GM20000 (cell line): ENCODE measurements around the gene SHF.
A peak's percentile ranks its signal among the peaks of the same experiment; 100 is the strongest.

Experiments used
- DNase-seq: peaks from one replicate; pipeline ENCODE4 v3.0.0; 2012; ENCODE audit warnings: low spot score
- TF ChIP-seq, protein P1 (sequence below): IDR thresholded peaks from 2 replicates; pipeline ENCODE4 v1.5.1; 2012; ENCODE audit warnings: mild to moderate bottlenecking, control low read depth; ENCODE audit errors: extremely low read depth, missing control alignments

SHF gene

DNA sequence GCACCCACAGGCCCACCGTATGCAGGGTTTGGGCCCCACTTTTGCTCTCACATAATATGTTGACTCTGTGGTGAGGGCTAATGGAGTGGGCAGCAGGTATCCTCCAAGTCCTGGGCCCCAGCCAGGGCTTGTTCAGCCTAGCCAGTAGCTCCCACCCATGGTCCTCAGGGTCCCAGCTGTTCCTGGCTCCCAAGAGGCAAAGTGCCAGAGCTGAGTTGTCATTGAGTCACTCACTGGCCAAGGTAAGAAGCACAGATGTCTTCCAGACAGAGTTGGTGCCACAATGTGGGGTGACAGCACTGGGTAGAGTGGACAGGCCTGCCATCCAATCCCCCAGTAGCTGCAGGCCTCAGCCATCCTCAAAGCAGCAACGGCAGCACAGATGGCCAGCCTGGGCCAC is 4.3 kb downstream of the SHF start:
- TF ChIP-seq, protein P1, sequence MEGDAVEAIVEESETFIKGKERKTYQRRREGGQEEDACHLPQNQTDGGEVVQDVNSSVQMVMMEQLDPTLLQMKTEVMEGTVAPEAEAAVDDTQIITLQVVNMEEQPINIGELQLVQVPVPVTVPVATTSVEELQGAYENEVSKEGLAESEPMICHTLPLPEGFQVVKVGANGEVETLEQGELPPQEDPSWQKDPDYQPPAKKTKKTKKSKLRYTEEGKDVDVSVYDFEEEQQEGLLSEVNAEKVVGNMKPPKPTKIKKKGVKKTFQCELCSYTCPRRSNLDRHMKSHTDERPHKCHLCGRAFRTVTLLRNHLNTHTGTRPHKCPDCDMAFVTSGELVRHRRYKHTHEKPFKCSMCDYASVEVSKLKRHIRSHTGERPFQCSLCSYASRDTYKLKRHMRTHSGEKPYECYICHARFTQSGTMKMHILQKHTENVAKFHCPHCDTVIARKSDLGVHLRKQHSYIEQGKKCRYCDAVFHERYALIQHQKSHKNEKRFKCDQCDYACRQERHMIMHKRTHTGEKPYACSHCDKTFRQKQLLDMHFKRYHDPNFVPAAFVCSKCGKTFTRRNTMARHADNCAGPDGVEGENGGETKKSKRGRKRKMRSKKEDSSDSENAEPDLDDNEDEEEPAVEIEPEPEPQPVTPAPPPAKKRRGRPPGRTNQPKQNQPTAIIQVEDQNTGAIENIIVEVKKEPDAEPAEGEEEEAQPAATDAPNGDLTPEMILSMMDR = no peak
- no peak for DNase-seq

DNA sequence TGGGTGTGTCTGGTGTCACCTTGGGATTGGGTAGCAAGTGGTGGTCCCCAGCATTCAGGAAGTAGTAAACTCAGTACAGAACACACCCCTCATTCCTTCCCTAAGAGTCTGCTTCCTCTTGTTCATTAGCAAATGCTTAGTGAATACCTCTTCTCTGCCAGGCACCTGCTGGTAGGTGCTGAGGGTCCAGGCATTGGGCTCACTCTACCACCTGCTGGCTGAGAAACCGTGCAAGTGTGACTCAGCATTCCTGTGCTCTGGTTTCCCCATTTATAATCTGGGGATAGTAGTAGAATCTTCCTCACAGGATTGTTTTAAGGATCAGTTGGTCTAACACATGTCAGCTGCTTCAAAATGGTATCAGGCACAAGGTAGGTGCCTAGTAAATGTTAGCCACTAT is 4.8 kb downstream of the SHF start:
- DNase-seq = no peak
- TF ChIP-seq, protein P1 = no peak

DNA sequence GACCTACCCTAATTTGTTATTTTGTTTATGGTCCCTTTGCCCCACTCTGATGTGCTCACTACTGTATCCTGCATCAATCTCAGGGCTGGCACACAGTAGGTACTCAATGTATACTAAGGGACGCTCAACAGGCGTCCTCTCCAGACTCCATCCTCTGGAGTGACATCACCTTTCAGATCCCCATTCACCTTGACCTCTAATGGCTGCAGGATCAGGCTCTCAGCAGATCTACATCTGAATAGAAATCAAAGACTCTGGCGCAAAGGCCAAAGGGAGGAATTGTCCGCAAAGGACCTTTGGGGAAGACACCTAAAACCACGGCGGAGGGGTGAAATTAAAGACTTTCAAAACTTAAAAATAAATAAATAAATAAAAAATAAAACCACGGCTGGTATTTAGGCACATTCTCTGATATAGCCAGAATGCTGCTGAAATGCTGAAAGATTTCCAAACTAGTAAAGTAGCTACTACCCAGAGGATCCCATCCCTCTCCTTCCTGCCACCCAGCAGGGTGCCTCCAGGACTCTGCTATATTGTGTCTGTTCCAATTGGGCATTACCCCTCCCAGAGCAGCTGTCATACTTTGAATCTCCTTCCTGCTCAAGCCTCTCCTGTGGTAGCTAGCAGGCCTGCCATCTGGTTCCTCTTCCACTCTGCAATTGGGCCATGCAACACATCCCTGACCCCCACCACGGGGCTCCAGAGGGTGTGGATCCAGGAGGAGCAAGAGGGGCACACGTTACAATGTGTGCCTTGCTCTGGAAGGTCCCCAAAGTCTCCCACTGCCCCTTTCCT is 6.1 kb downstream of the SHF start:
- DNase-seq = no peak
- TF ChIP-seq, protein P1 = no peak

DNA sequence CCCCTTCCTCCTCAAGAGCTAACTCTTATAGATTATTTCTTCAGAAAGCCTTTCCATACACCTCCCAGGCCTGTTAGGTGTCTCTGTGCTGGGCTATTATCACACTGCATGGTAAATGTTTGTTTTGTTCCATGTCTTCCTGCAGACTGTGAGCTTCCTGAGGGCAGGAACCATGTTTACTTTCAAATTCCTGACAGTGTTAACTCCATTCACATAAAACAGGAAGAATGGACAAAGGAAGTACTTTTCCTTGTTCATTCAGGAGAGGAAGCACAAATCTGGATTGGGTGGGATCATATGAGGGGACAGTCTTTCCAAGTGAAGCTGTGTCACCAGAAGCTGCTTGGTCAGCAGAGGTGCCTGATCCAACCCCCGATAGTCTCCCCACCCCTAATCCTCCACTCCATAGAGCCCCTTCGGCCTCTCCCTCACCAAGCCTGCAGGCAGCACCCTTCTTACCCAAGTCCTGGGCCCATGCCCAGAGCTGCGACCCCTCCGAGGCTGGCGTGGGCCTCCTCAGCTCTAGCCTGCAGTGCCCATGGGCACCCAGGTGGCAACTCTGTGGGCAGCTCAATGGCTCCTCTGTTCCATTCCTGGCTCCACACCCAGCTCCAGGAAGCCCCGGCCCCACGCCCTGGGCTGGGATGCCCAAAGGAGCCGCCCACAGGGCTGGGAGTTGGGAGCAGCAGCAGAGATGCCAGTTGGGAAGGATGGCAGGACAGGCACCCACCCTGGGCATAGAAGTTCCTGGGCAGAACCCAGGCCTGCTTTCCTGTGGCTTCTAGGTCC is 6.9 kb downstream of the SHF start:
- TF ChIP-seq, protein P1 = no peak
- no peak for DNase-seq

DNA sequence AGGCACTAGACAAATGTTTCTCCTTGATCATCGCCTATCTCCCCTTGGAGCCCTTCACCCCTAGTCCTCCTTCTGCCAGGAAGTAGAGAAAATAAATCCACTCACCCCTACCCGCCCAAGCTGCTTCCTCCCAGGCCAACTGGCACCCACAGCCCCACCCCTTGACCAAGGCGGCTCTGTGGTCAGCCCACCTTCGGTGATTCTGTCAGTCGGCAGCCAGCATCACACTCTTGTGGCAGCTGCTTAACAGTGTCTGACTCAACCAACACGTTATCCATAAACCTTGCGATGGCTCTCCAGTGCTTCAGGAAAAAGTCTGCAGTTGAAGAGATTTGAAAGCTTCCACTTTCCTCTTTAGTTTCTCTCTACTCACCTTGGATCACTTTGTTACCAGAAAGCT is 7.6 kb downstream of the SHF start:
- DNase-seq = no peak
- TF ChIP-seq, protein P1 = no peak

DNA sequence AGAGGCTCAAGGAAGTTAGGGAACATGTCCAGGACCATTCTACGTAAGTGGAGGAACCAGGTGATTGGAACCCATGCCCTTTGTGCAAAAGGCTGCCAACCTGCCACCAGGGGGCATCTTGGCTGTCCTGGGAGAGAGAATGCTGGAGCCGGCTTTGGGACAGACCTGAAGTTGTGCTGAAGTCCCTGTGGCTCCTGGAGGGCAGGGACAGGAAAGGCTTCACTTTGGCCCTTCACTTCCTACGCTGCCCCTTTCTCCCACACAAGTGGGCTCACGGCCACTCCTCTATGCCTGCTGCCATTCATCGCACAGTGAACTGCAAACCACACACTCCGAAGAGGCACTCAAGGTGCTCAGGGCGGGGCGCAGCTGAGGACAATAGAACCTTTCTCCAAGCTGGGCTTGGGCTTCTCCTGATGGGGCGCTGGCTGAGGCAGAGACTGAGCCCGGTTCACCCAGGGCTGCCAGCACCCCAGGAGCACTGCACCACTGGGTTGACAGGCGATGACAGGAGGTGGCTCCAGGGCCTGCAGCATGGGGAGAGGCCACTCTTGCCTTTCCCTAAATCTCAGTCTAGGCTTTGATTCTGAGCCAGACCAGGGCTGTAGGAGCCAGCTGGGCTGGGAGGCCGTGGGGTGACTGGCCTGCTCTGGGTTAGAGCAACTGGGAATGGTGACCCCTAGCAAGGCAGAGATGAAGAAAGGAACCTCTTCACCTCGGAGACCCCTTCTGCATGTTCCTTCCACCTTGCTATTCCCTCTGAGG is 8.4 kb downstream of the SHF start:
- DNase-seq = peak; percentile 56
- TF ChIP-seq, protein P1 = peak; percentile 48
